ENCODE measurements around the gene RAB13. TPM values are rescaled to one million over a fixed set of nuclear protein-coding genes. Genes with fewer than 3 reads are reported as not detected.

RAB13 gene
- total and polyA plus RNA-seq, 2 of the 13 experiments (the other 11 are each of a cell fraction or from before 2014, with no cell fraction given) = 15.9 to 24.7 TPM

- TF ChIP-seq, protein P1, sequence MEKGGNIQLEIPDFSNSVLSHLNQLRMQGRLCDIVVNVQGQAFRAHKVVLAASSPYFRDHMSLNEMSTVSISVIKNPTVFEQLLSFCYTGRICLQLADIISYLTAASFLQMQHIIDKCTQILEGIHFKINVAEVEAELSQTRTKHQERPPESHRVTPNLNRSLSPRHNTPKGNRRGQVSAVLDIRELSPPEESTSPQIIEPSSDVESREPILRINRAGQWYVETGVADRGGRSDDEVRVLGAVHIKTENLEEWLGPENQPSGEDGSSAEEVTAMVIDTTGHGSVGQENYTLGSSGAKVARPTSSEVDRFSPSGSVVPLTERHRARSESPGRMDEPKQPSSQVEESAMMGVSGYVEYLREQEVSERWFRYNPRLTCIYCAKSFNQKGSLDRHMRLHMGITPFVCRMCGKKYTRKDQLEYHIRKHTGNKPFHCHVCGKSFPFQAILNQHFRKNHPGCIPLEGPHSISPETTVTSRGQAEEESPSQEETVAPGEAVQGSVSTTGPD (CRISPR knock-in tag; IDR thresholded peaks at IDR 0.05) = no peak
- TF ChIP-seq ZNF691 (CRISPR knock-in tag; IDR thresholded peaks at IDR 0.05; ENCODE audit: borderline replicate concordance, low read depth) (no peak), ETV5 (CRISPR knock-in tag; IDR thresholded peaks at IDR 0.05; ENCODE audit: borderline replicate concordance) (0 out of 2 replicates have a peak, but pooled peaks have one; percentile 11), NR1H2 (CRISPR knock-in tag; IDR thresholded peaks at IDR 0.05; ENCODE audit: borderline replicate concordance, low read depth) (no peak), NCOA5 (CRISPR knock-in tag; IDR thresholded peaks at IDR 0.05) (no peak), DMAP1 (CRISPR knock-in tag; IDR thresholded peaks at IDR 0.05) (0 out of 2 replicates have a peak, but pooled peaks have one; percentile 48), ZBED4 (CRISPR knock-in tag; IDR thresholded peaks at IDR 0.05; ENCODE audit: borderline replicate concordance) (peak; percentile 77; the same call in 1 of the 2 replicates), ZNF3 (CRISPR knock-in tag; IDR thresholded peaks at IDR 0.05) (no peak), ZNF12 (CRISPR knock-in tag; IDR thresholded peaks at IDR 0.05) (no peak), HOXA9 (CRISPR knock-in tag; IDR thresholded peaks at IDR 0.05; ENCODE audit: borderline replicate concordance) (no peak), POLR2A (IDR thresholded peaks at IDR 0.05; ENCODE audit: insufficient read depth in 1 of 2, low read depth in 2 of 2, low read length in 2 of 2) (peak in 1 of 2 experiments; percentile 44; a peak in 1 of 4 replicates), PRMT3 (CRISPR knock-in tag; IDR thresholded peaks at IDR 0.05; ENCODE audit: borderline replicate concordance, low read depth) (no peak), CEBPZ (IDR thresholded peaks at IDR 0.05; ENCODE audit: low read length) (no peak), ZNF333 (CRISPR knock-in tag; IDR thresholded peaks at IDR 0.05; ENCODE audit: borderline replicate concordance) (no peak), ZNF83 (CRISPR knock-in tag; IDR thresholded peaks at IDR 0.05; ENCODE audit: borderline replicate concordance) (no peak), ZNF619 (CRISPR knock-in tag; IDR thresholded peaks at IDR 0.05) (peak; percentile 84; the same call in 1 of the 2 replicates), ASH2L (IDR thresholded peaks at IDR 0.05; ENCODE audit: insufficient read length, low read depth, low read length) (peak; percentile 58)
- TF ChIP-seq, protein P2, sequence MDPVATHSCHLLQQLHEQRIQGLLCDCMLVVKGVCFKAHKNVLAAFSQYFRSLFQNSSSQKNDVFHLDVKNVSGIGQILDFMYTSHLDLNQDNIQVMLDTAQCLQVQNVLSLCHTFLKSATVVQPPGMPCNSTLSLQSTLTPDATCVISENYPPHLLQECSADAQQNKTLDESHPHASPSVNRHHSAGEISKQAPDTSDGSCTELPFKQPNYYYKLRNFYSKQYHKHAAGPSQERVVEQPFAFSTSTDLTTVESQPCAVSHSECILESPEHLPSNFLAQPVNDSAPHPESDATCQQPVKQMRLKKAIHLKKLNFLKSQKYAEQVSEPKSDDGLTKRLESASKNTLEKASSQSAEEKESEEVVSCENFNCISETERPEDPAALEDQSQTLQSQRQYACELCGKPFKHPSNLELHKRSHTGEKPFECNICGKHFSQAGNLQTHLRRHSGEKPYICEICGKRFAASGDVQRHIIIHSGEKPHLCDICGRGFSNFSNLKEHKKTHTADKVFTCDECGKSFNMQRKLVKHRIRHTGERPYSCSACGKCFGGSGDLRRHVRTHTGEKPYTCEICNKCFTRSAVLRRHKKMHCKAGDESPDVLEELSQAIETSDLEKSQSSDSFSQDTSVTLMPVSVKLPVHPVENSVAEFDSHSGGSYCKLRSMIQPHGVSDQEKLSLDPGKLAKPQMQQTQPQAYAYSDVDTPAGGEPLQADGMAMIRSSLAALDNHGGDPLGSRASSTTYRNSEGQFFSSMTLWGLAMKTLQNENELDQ (CRISPR knock-in tag; IDR thresholded peaks at IDR 0.05; ENCODE audit: borderline replicate concordance) = no peak
Measured at GRCh38 chr1:153953859-153954365, 32.2 kb downstream of the RAB13 start (continued).
